Myocyte (in vitro differentiated cells): Measurements from ENCODE around the gene ANO3. TPM values are rescaled to one million over a fixed set of nuclear protein-coding genes. Genes with fewer than 3 reads are reported as not detected.
A peak's percentile ranks its signal among the peaks of the same experiment; 100 is the strongest.
"Not testable (repeated sequence)": the region's sequence is repeated elsewhere in the genome, so short reads cannot be mapped to it uniquely, and the experiment has no call there.

Experiments
- DNase-seq: peaks from one replicate; pipeline ENCODE4 v3.0.0-alpha.2; 2012; ENCODE audit warnings: low read depth
- total RNA-seq: library from RNA; depleted of rRNA; stranded (reverse); fragments of >200 nt; gene quantifications from 2 replicates; pipeline ENCODE4 v1.2.3, GENCODE V29; 2014

Gene ANO3
- total RNA-seq, 1 donor from 2014 or later, result not detected

GRCh38 chr11:26621132-26621531 lies 289.2 kb downstream of the ANO3 start:
- DNase-seq, result no peak

GRCh38 chr11:26622181-26622580 lies 290.3 kb downstream of the ANO3 start:
- no peak for DNase-seq

GRCh38 chr11:26623076-26623659 lies 291.2 kb downstream of the ANO3 start:
- DNase-seq, result no peak

GRCh38 chr11:26626346-26626745 lies 294.4 kb downstream of the ANO3 start:
- DNase-seq, result no peak

GRCh38 chr11:26632691-26633159 lies 300.8 kb downstream of the ANO3 start:
- DNase-seq, result no peak

GRCh38 chr11:26643314-26643713 lies 311.4 kb downstream of the ANO3 start:
- not testable (repeated sequence) for DNase-seq

GRCh38 chr11:26649884-26650283 lies 318.0 kb downstream of the ANO3 start:
- peak; percentile 65 for DNase-seq

GRCh38 chr11:26651916-26652315 lies 320.0 kb downstream of the ANO3 start:
- DNase-seq, result no peak

- DNase-seq, result no peak
Observed at GRCh38 chr11:26655287-26655686, 323.4 kb downstream of the ANO3 start.

GRCh38 chr11:26662916-26663315 lies 331.0 kb downstream of the ANO3 start:
- no peak for DNase-seq

- DNase-seq, result no peak
Observed at GRCh38 chr11:26665036-26665435, 333.1 kb downstream of the ANO3 start.

GRCh38 chr11:26665946-26666345 lies 334.0 kb downstream of the ANO3 start:
- no peak for DNase-seq

- DNase-seq, result no peak
Observed at GRCh38 chr11:26675233-26675928, 343.5 kb downstream of the ANO3 start.

GRCh38 chr11:26676641-26677040 lies 344.7 kb downstream of the ANO3 start:
- DNase-seq, result no peak

- DNase-seq, result no peak
Observed at GRCh38 chr11:26677566-26677965, 345.6 kb downstream of the ANO3 start.

GRCh38 chr11:26687351-26687750 lies 355.4 kb downstream of the ANO3 start:
- DNase-seq, result no peak

- no peak for DNase-seq
Observed at GRCh38 chr11:26688701-26689100, 356.8 kb downstream of the ANO3 start.

- DNase-seq, result no peak
Observed at GRCh38 chr11:26696330-26696729, 364.4 kb downstream of the ANO3 start.

GRCh38 chr11:26698224-26698623 lies 366.3 kb downstream of the ANO3 start:
- DNase-seq, result no peak

GRCh38 chr11:26700574-26701235 lies 368.8 kb downstream of the ANO3 start:
- no peak for DNase-seq

GRCh38 chr11:26702406-26702805 lies 370.5 kb downstream of the ANO3 start:
- DNase-seq, result no peak

GRCh38 chr11:26703411-26704191 lies 371.7 kb downstream of the ANO3 start:
- no peak for DNase-seq
